HT1080 (cell line): Measurements from ENCODE around the gene FGD4. TPM values are rescaled to one million over a fixed set of nuclear protein-coding genes. Genes with fewer than 3 reads are reported as not detected.

Source experiments
- DNase-seq: peaks from one replicate; pipeline ENCODE4 v3.0.0-alpha.2; 2015; ENCODE audit warnings: low read depth
- polyA plus RNA-seq, 2 experiments: library from polyadenylated mRNA; depleted of rRNA; stranded (reverse); fragments of >200 nt; gene quantifications; 2 replicates each; pipeline ENCODE4 v1.2.3, GENCODE V29; 2015
- total RNA-seq: library from RNA; depleted of rRNA; stranded (reverse); fragments of >200 nt; shearing (Covaris generic); gene quantifications from 2 replicates; pipeline ENCODE4 v1.2.3, GENCODE V29; 2014; rRNA removed

FGD4 gene
- total RNA-seq: 1.8 and 2.8 TPM in 2 replicates
- polyA plus RNA-seq (2015; cell fraction: cytosol; rRNA removed): 0.67 and 1.2 TPM in 2 replicates
- 1.8 and 3.1 TPM in 2 replicates for polyA plus RNA-seq (2015; cell fraction: nucleus; rRNA removed)

DNA sequence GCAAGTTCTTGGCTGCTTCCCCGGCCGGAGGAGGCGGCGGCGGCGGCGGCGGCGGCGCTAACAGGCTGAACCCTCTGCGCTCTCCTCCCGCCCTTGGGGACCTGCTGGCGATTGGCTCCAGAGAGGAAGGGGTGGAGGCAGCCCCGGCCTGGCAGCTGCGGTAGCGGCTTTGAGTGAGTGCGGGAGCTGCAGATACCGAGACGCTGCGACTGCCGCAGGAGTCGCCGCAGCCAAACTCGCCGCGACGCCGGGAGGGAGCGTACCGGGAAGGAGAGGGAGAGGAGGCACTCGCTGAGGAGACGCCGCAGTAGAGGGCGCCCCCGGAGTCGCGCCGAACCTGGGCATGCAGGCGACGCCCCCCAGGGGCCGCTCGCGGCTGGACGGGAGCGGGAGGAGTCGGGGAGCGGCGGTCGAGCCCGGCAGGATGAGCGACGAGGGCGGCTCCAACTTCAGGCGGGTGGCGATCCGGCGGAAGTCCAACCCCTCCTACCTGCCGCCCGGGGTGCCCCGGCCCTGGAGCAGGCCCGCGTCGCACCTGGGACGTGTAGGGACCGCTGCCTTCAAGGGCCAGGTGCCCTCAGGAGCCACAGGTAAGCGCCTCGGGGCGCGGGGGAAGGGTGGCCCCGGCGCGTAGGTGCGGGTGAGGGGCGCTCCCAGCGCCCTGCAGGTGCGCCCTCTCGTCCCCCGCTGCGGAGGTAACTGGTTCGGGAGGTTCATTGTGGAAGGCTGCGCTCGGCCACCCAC lies at the start of gene FGD4:
Gene FGD4 (plus strand): TSS at position 189 of the 744 bp plus-strand sequence.
- DNase-seq: peak; percentile 83

- DNase-seq: no peak
Measured at GRCh38 chr12:32353540-32353939, 45.8 kb upstream of the FGD4 start.

- DNase-seq: no peak
Measured at GRCh38 chr12:32357601-32358249, 41.6 kb upstream of the FGD4 start.

DNA sequence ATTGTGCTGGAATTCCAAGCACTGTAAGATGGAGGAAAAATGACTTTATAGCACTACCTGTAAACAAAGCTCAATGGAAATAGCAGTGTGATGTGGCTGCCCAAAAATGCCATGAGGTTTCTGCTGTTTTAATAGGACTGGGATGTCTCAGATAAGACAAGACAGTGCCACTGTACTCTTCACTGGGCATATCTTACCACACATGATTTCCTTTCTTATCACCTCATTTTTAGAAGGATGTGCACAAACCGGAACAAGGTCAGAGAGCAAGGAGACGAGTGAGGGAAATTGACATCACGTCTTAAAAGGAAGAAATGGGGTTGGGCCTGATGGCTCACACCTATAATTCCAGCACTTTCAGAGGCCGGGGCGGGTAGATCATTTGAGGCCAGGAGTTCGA lies 38.4 kb upstream of the FGD4 start:
- no peak for DNase-seq

GRCh38 chr12:32362892-32363291 lies 36.5 kb upstream of the FGD4 start:
- no peak for DNase-seq

DNA sequence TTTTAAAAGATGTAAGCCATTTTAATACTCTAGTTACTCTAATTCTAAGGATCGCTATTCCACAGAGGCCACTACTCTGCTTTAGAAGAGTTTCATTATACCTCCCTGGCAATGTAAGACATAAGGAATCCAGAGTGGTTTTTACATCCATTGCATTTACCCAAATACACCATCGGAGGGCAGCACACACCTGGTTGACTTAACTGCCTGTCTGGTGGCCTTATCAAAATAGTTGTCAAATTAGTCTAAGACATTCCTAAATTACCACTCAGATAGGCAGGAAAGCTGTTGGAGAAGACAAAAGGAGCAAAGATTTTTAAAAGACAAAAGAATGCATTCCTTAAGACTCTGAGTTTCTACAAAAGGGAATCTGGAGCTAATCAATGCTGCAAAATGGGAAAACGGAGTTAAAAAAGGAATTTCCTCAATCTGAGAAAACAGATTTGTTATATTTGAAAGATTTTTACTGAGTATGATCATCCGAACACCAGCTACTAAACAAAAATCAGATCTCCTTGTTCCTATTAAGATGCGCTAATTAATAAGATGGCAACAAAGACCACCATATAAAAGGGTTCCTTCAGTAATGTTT lies 33.8 kb upstream of the FGD4 start:
- peak; percentile 71 for DNase-seq

GRCh38 chr12:32366714-32367113 lies 32.6 kb upstream of the FGD4 start:
- DNase-seq: no peak

DNA sequence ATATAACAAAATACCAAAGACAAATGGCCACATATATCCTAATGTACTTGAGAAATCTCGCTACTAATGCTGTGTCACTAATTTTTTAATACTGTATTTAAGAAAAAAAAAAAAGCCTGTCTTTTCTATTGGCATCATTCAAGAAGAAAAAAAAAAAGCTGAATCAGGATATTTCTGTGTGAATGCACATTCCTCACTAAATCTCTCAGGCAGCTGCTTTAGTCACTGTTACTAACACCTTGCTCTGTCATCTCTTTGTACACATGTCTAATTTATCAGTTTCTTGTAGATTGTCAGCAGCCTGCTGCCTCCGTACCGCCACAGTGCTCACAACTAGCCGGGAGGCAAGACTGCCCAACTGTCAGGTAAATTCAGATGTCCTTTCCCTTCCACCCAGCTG lies 32.0 kb upstream of the FGD4 start:
- no peak for DNase-seq

- DNase-seq: no peak
Measured at GRCh38 chr12:32369202-32369601, 30.2 kb upstream of the FGD4 start.

- no peak for DNase-seq
Measured at GRCh38 chr12:32377344-32378055, 21.9 kb upstream of the FGD4 start.

DNA sequence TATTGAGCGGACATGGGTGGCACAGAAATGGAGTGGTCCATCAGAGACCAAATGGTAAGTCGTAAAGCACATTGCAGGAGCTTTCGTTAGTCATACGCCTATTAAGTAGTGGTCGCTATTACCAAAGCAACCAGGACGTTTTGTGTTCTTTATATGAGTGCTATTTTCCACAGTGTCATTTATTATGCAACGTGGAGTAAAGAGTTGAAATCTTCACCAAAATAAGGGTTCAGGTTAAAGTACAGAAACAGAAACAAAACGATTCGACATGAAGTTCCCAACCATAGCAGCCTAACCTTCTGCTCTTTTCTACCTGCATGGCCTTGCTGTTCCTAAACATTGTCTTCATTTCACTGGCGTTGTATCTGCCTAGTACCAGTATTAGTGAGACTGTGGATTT lies 20.1 kb upstream of the FGD4 start:
- no peak for DNase-seq

GRCh38 chr12:32379667-32380066 lies 19.7 kb upstream of the FGD4 start:
- DNase-seq: no peak

- DNase-seq: no peak
Measured at GRCh38 chr12:32382226-32382625, 17.1 kb upstream of the FGD4 start.

DNA sequence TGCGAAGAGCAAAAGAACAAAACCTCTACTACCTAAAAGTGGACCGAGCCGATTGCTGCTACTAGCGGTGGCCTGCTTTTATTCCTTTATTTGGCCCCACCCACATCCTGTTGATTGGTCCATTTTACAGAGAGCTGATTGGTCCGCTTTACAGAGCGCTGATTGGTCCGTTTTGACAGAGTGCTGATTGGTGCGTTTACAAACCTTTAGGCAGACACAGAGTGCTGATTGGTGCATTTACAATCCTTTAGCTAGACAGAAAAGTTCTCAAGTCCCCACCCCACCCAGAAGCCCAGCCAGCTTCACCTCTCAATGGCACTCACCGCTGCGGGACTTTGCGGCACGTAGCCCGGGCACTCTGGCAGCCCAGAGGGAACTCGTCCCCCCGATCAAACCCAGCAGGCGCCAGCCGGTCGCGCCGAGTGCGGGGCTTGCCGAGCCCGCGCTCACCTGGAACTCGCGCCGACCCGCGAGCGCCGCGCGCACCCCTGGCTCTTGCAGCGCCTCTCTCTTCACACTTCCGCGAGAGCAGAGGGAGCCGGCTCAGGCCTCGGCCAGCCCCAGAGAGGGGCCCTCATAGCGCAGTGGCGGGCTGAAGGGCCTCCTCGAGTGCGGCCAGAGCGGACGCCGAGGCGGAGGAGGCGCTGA lies 8.7 kb upstream of the FGD4 start:
- DNase-seq: no peak

DNA sequence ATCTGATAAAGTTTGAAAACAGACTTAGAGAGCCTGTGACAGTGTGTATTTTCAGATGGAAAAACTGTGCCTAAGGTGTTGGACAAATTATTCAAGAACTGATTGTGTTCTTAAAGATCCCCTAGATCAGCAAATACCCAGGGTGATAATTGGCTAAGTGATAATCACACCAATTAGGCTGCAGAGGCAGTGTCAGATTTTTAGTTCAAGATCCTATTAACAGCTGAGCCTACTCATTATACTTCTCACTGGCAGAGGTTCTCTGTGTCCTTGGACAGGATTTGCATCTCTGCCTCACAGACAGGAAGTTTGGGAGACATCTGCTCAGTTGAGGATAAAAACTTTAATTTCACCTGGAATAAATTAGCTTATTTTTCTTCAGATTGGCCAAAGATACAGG lies 4.3 kb upstream of the FGD4 start:
- DNase-seq: no peak

- DNase-seq: no peak
Measured at GRCh38 chr12:32397696-32398095, 1.7 kb upstream of the FGD4 start.

GRCh38 chr12:32398181-32398580 lies 1.2 kb upstream of the FGD4 start:
- no peak for DNase-seq

DNA sequence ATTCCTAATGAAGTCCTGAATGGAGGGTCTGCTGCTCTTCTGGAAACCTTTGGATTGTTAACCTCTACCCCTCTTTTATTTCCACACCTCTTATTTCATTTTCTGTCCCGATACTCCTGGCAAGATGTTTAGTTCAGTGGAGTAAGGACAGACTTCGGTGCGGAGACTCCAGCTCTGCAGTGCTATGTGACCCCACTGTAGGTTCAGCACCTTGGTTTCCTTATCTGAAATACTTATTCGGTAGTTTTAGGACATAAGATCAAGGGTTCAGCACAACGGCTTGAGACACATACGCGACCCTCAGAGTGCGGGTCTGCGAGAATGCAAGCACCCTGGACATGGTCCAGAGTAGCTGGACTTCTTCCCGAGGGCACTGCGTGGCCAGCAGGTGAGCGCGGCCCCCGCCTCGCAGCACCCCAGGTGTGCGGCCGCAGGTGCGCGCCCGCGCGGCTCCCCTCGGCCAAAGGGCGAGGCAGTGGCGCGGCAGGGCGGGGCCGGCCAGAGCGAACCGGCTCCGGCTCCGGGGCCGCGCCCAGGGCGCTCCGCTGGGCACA lies 465 bp upstream of the FGD4 start:
- DNase-seq: no peak

DNA sequence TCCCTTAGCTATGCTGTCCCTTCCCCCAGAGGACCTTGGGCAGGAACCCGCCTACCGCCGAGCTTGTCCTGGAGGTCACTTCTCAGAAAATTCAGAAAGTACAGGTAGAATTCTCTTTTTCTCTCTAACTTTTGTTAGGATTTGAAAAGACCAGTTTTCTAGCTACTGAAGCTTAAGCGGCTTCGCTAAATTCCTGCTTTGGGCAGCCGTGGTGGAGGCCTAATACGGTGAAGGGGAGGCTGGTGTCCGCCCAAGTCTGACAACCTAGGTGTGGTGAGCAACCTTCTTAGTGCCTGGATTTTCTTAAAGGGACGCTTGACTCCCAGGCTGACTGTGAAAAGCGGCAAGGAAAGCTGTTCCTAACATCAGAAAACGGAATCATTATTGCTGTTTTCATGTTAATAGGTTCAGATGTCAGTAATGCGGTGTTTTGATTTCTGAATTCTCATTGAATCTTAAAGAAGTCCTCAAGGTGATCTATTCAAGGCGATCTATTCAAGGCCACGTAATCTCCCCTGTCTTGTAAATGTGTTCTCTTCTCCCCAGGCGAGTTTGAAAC lies 835 bp downstream of the FGD4 start:
- DNase-seq: no peak

DNA sequence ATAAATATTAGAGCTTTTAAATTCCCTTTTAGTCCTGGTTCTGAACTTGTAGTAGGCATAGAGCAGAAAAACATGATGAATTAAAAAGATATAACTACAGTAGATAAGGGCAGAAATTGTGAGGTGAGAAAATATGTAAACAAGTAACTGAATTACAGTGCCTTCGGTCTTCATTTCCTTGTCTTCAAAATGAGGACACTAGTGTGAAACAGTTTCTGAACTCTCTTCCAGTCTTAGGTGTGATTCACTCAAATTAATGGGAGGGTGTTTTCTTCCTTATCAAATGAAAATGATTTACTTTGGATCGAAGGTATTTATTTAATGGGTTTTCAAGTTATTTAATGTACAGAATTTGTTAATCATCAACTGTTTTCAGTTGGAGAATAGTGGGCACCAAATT lies 1.5 kb downstream of the FGD4 start:
- DNase-seq: no peak

- DNase-seq: no peak
Measured at GRCh38 chr12:32402170-32402569, 2.8 kb downstream of the FGD4 start.
